H1 (cell line): ENCODE data around the gene ANGPTL2. TPM values are rescaled to one million over a fixed set of nuclear protein-coding genes. Genes with fewer than 3 reads are reported as not detected.

Experiments
- CREB1 ChIP-seq: IDR thresholded peaks from 2 replicates; pipeline ENCODE4 v1.6.1; 2012; ENCODE audit warnings: inconsistent platforms
- EP300 ChIP-seq, 2 experiments: IDR thresholded peaks; 1 replicate in 1 of 2; 2 replicates in 1 of 2; pipeline ENCODE4 v1.6.1; 2011 to 2012; ENCODE audit warnings: low read depth in 2 of 2, low read length in 2 of 2, mild to moderate bottlenecking in 2 of 2, borderline replicate concordance in 1 of 2, inconsistent platforms in 1 of 2, moderate library complexity in 1 of 2
- JUN ChIP-seq: IDR thresholded peaks from 2 replicates; pipeline ENCODE4 v1.6.1; 2011; ENCODE audit warnings: low read depth, mild to moderate bottlenecking, improper control_type of control experiment, low read length
- JUND ChIP-seq: IDR thresholded peaks from 2 replicates; pipeline ENCODE4 v1.6.1; 2011; ENCODE audit warnings: mild to moderate bottlenecking, improper control_type of control experiment, low read length
- MAFK ChIP-seq: IDR thresholded peaks from 2 replicates; pipeline ENCODE4 v1.6.1; 2012; ENCODE audit warnings: low read depth, mild to moderate bottlenecking, improper control_type of control experiment, low read length
- RAD21 ChIP-seq, 2 experiments: IDR thresholded peaks in 1 of 2; conservative IDR thresholded peaks in 1 of 2; 2 replicates each; pipeline ENCODE4 v1.6.1; 2011; ENCODE audit warnings: low read depth in 2 of 2, low read length in 2 of 2, improper control_type of control experiment in 1 of 2, inconsistent platforms in 1 of 2, mild to moderate bottlenecking in 1 of 2, moderate library complexity in 1 of 2
- SIN3A ChIP-seq, 2 experiments: IDR thresholded peaks in 1 of 2; conservative IDR thresholded peaks in 1 of 2; 2 replicates each; pipeline ENCODE4 v1.6.1; 2011 to 2012; ENCODE audit warnings: low read length in 2 of 2, improper control_type of control experiment in 1 of 2, low read depth in 1 of 2, mild to moderate bottlenecking in 1 of 2
- SIRT6 ChIP-seq: IDR thresholded peaks from one replicate; pipeline ENCODE4 v1.7.1; 2012; ENCODE audit warnings: low read length, inconsistent platforms
- SP1 ChIP-seq: IDR thresholded peaks from 2 replicates; pipeline ENCODE4 v1.6.1; 2011; ENCODE audit warnings: low read depth, low read length
- TAF1 ChIP-seq: IDR thresholded peaks from 2 replicates; pipeline ENCODE4 v1.6.1; 2011; ENCODE audit warnings: mild to moderate bottlenecking, low read depth, low read length
- polyA plus RNA-seq, 7 experiments: library from polyadenylated mRNA; depleted of rRNA in 3 of 7; stranded (reverse) in 5 of 7; unstranded in 2 of 7; fragments of >200 nt in 5 of 7; fragments of 200-250 nt in 2 of 7; gene quantifications; 1 replicate in 5 of 7; 2 replicates in 1 of 7; 4 replicates in 1 of 7; pipeline versions ENCODE4 v1.2.1 to v1.2.3, GENCODE V29; 2011 to 2013; ENCODE audit warnings: missing spikeins in 2 of 7, mixed read lengths in 2 of 7
- total RNA-seq: library from RNA; stranded (reverse); fragmentation: NEBNext Ultra II Directional; extraction: Animal tissue kit (Norgen Biotek cat#: 25700); gene quantifications from 2 replicates; pipeline ENCODE4 v1.2.1, GENCODE V29; 2021
- TF ChIP-seq, protein P1 (sequence below): IDR thresholded peaks from 2 replicates; pipeline ENCODE4 v1.6.1; 2011; ENCODE audit warnings: low read depth, mild to moderate bottlenecking, low read length; ENCODE audit not compliant: insufficient read depth
- TF ChIP-seq, protein P2 (sequence below): IDR thresholded peaks from 2 replicates; pipeline ENCODE4 v1.6.1; 2012; ENCODE audit warnings: inconsistent platforms

Gene ANGPTL2
- total and polyA plus RNA-seq, 2 of the 8 experiments (the other 6 are each of a cell fraction or from before 2014, with no cell fraction given) = 9.0 to 10.6 TPM

GRCh38 chr9:127112056-127112455, 10.4 kb downstream of the ANGPTL2 start (continued):
- peak; percentile 86 for TF ChIP-seq CREB1
- TF ChIP-seq, protein P1, sequence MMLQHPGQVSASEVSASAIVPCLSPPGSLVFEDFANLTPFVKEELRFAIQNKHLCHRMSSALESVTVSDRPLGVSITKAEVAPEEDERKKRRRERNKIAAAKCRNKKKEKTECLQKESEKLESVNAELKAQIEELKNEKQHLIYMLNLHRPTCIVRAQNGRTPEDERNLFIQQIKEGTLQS = no peak
- TF ChIP-seq MAFK = no peak
- TF ChIP-seq SIN3A (conservative IDR thresholded peaks at IDR 0.05 in 1 of 2, IDR thresholded peaks at IDR 0.05 in 1 of 2; ENCODE audit: low read depth in 1 of 2, low read length in 2 of 2) = peak in 1 of 2 experiments; percentile 52; a peak in 1 of 4 replicates
- TF ChIP-seq JUN = no peak
- TF ChIP-seq, protein P2, sequence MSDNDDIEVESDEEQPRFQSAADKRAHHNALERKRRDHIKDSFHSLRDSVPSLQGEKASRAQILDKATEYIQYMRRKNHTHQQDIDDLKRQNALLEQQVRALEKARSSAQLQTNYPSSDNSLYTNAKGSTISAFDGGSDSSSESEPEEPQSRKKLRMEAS = peak; percentile 35; the same call in 1 of the 2 replicates
- 0 out of 2 replicates have a peak, but pooled peaks have one; percentile 50 for TF ChIP-seq SP1
- TF ChIP-seq SIRT6 = no peak
- peak in 1 of 2 experiments; percentile 5; a peak in 1 of 4 replicates for TF ChIP-seq RAD21 (IDR thresholded peaks at IDR 0.05 in 1 of 2, conservative IDR thresholded peaks at IDR 0.05 in 1 of 2; ENCODE audit: low read depth in 2 of 2, low read length in 2 of 2)
- peak; percentile 46; the same call in 1 of the 2 replicates for TF ChIP-seq TAF1
- TF ChIP-seq JUND = peak; percentile 36; the same call in 1 of the 2 replicates
- peak in 1 of 2 experiments; percentile 89; a peak in 1 of 3 replicates for TF ChIP-seq EP300 (IDR thresholded peaks at IDR 0.05; ENCODE audit: borderline replicate concordance in 1 of 2, low read depth in 2 of 2, low read length in 2 of 2)
- TF ChIP-seq, all 59 proteins: peak for 11
